ENCODE results near the gene FAIM.
A peak's percentile ranks its signal among the peaks of the same experiment; 100 is the strongest.

The FAIM gene

GRCh38 chr3:138657508-138657907 is 48.9 kb downstream of the FAIM start:
- no peak overlapping the region for H3K9ac ChIP-seq (ENCODE audit: low read length)
- no peak overlapping the region for H3K4me2 ChIP-seq (ENCODE audit: low read length, poor library complexity, severe bottlenecking)
- H3K27me3 ChIP-seq (ENCODE audit: control insufficient read depth in 1 of 2, insufficient read depth in 1 of 2, low read length in 2 of 2) = no peaks in the 10 kb centered on the region
- no peak overlapping the region for H2BK12ac ChIP-seq (ENCODE audit: low read length in 2 of 2)
- H3K9me3 ChIP-seq (ENCODE audit: control insufficient read depth, low read length) = no peaks in the 10 kb centered on the region
- DNase-seq = no peak
- H4K8ac ChIP-seq (ENCODE audit: low read length) = no peak overlapping the region
- peaks cover 15 to 57% of the 10 kb centered on the region in 2 experiments for H3K36me3 ChIP-seq (ENCODE audit: control insufficient read depth in 1 of 2, insufficient read depth in 2 of 2, low read depth in 1 of 2, low read length in 2 of 2)
- H3K4ac ChIP-seq (ENCODE audit: low read depth in 1 of 2, low read length in 2 of 2) = no peak overlapping the region
- H4K91ac ChIP-seq (ENCODE audit: low read length) = no peak overlapping the region
- H3K4me1 ChIP-seq (ENCODE audit: control insufficient read depth, insufficient read depth, low read depth, low read length) = no peaks in the 10 kb centered on the region
- H2BK120ac ChIP-seq (ENCODE audit: low read depth, low read length) = no peak overlapping the region
- 100% methylated on average over 2 of the region's 2 CpGs for WGBS
- H3K27ac ChIP-seq (ENCODE audit: low read length, poor library complexity, severe bottlenecking) = no peak overlapping the region
- H2BK15ac ChIP-seq (ENCODE audit: low read depth, poor library complexity, severe bottlenecking) = no peak overlapping the region
- no peak overlapping the region for H3K14ac ChIP-seq (ENCODE audit: low read length in 2 of 2)
- H3K23ac ChIP-seq (ENCODE audit: low read length in 2 of 2) = no peak overlapping the region
- H2AK5ac ChIP-seq (ENCODE audit: low read length, severe bottlenecking) = no peak overlapping the region
- H3K18ac ChIP-seq (ENCODE audit: low read depth in 1 of 2, low read length in 2 of 2) = no peak overlapping the region
- no peak overlapping the region for H3K4me3 ChIP-seq (ENCODE audit: insufficient read depth in 1 of 2, low read depth in 1 of 2, low read length in 2 of 2)
- peaks cover 6% of the 10 kb centered on the region for H3K79me1 ChIP-seq (replicated peaks; ENCODE audit: low read length, poor library complexity, severe bottlenecking)
- H2AFZ ChIP-seq (ENCODE audit: low read depth, low read length) = no peak overlapping the region
- H2BK5ac ChIP-seq (ENCODE audit: low read depth, low read length, poor library complexity, severe bottlenecking) = no peak overlapping the region

GRCh38 chr3:138668107-138668506 is 59.5 kb downstream of the FAIM start:
- H2BK15ac ChIP-seq (ENCODE audit: low read depth, poor library complexity, severe bottlenecking) = no peak overlapping the region
- no peaks in the 10 kb centered on the region for H3K9me3 ChIP-seq (ENCODE audit: control insufficient read depth, low read length)
- no peak overlapping the region for H3K4me2 ChIP-seq (ENCODE audit: low read length, poor library complexity, severe bottlenecking)
- 82% methylated on average over 1 of the region's 1 CpG for WGBS
- no peak overlapping the region for H2AK5ac ChIP-seq (ENCODE audit: low read length, severe bottlenecking)
- peaks cover 8 to 20% of the 10 kb centered on the region in 2 experiments for H3K36me3 ChIP-seq (ENCODE audit: control insufficient read depth in 1 of 2, insufficient read depth in 2 of 2, low read depth in 1 of 2, low read length in 2 of 2)
- no peak overlapping the region for H2AFZ ChIP-seq (ENCODE audit: low read depth, low read length)
- no peak overlapping the region for H3K4ac ChIP-seq (ENCODE audit: low read depth in 1 of 2, low read length in 2 of 2)
- no peak overlapping the region for H4K91ac ChIP-seq (ENCODE audit: low read length)
- H2BK5ac ChIP-seq (ENCODE audit: low read depth, low read length, poor library complexity, severe bottlenecking) = no peak overlapping the region
- H3K27ac ChIP-seq (ENCODE audit: low read length, poor library complexity, severe bottlenecking) = no peak overlapping the region
- no peak overlapping the region for H3K23ac ChIP-seq (ENCODE audit: low read length in 2 of 2)
- H2BK12ac ChIP-seq (ENCODE audit: low read length in 2 of 2) = no peak overlapping the region
- no peaks in the 10 kb centered on the region for H3K4me1 ChIP-seq (ENCODE audit: control insufficient read depth, insufficient read depth, low read depth, low read length)
- H3K9ac ChIP-seq (ENCODE audit: low read length) = no peak overlapping the region
- peaks cover 16% of the 10 kb centered on the region for H3K79me1 ChIP-seq (replicated peaks; ENCODE audit: low read length, poor library complexity, severe bottlenecking)
- no peaks in the 10 kb centered on the region for H3K27me3 ChIP-seq (ENCODE audit: control insufficient read depth in 1 of 2, insufficient read depth in 1 of 2, low read length in 2 of 2)
- DNase-seq = no peak
- no peak overlapping the region for H4K8ac ChIP-seq (ENCODE audit: low read length)
- H2BK120ac ChIP-seq (ENCODE audit: low read depth, low read length) = no peak overlapping the region
- no peak overlapping the region for H3K14ac ChIP-seq (ENCODE audit: low read length in 2 of 2)
- no peak overlapping the region for H3K18ac ChIP-seq (ENCODE audit: low read depth in 1 of 2, low read length in 2 of 2)
- no peak overlapping the region for H3K4me3 ChIP-seq (ENCODE audit: insufficient read depth in 1 of 2, low read depth in 1 of 2, low read length in 2 of 2)

- DNase-seq = no peak
- Histone ChIP-seq H3K27me3 (ENCODE audit: control insufficient read depth in 1 of 2, insufficient read depth in 1 of 2, low read length in 2 of 2) (no peaks in the 10 kb centered on the region), H2BK120ac (ENCODE audit: low read depth, low read length) (no peak overlapping the region), H4K8ac (ENCODE audit: low read length) (no peak overlapping the region), H3K9ac (ENCODE audit: low read length) (no peak overlapping the region), H2AK5ac (ENCODE audit: low read length, severe bottlenecking) (no peak overlapping the region), H3K4me1 (ENCODE audit: control insufficient read depth, insufficient read depth, low read depth, low read length) (no peaks in the 10 kb centered on the region), H3K36me3 (ENCODE audit: control insufficient read depth in 1 of 2, insufficient read depth in 2 of 2, low read depth in 1 of 2, low read length in 2 of 2) (peaks cover 10 to 24% of the 10 kb centered on the region in 2 experiments), H3K4ac (ENCODE audit: low read depth in 1 of 2, low read length in 2 of 2) (no peak overlapping the region), H4K91ac (ENCODE audit: low read length) (no peak overlapping the region), H3K4me2 (ENCODE audit: low read length, poor library complexity, severe bottlenecking) (no peak overlapping the region), H3K9me3 (ENCODE audit: control insufficient read depth, low read length) (peaks cover 19% of the 10 kb centered on the region), H2BK15ac (ENCODE audit: low read depth, poor library complexity, severe bottlenecking) (no peak overlapping the region), H3K18ac (ENCODE audit: low read depth in 1 of 2, low read length in 2 of 2) (no peak overlapping the region), H3K14ac (ENCODE audit: low read length in 2 of 2) (no peak overlapping the region), H3K23ac (ENCODE audit: low read length in 2 of 2) (no peak overlapping the region), H2BK5ac (ENCODE audit: low read depth, low read length, poor library complexity, severe bottlenecking) (no peak overlapping the region), H3K27ac (ENCODE audit: low read length, poor library complexity, severe bottlenecking) (no peak overlapping the region), H3K4me3 (ENCODE audit: insufficient read depth in 1 of 2, low read depth in 1 of 2, low read length in 2 of 2) (no peak overlapping the region), H2BK12ac (ENCODE audit: low read length in 2 of 2) (no peak overlapping the region), H3K79me1 (replicated peaks; ENCODE audit: low read length, poor library complexity, severe bottlenecking) (peaks cover 18% of the 10 kb centered on the region), H2AFZ (ENCODE audit: low read depth, low read length) (no peak overlapping the region)
Observed at GRCh38 chr3:138670407-138670806, 61.8 kb downstream of the FAIM start.

GRCh38 chr3:138673641-138674530 is 65.3 kb downstream of the FAIM start:
- DNase-seq = peak; percentile 96
- peaks cover 14 to 36% of the 10 kb centered on the region in 2 experiments for H3K36me3 ChIP-seq (ENCODE audit: control insufficient read depth in 1 of 2, insufficient read depth in 2 of 2, low read depth in 1 of 2, low read length in 2 of 2)
- H3K4me3 ChIP-seq (ENCODE audit: insufficient read depth in 1 of 2, low read depth in 1 of 2, low read length in 2 of 2) = peak overlapping the region in 1 of 2 experiments; percentile 28
- H2BK12ac ChIP-seq (ENCODE audit: low read length in 2 of 2) = peak overlapping the region in 1 of 2 experiments; percentile 98
- no peak overlapping the region for H2BK5ac ChIP-seq (ENCODE audit: low read depth, low read length, poor library complexity, severe bottlenecking)
- H3K18ac ChIP-seq (ENCODE audit: low read depth in 1 of 2, low read length in 2 of 2) = peak overlapping the region; percentile 29 to 84
- H4K8ac ChIP-seq (ENCODE audit: low read length) = peak overlapping the region; percentile 80
- H3K14ac ChIP-seq (ENCODE audit: low read length in 2 of 2) = no peak overlapping the region
- H3K27ac ChIP-seq (ENCODE audit: low read length, poor library complexity, severe bottlenecking) = peak overlapping the region; percentile 2
- peak overlapping the region; percentile 78 for H4K91ac ChIP-seq (ENCODE audit: low read length)
- no peak overlapping the region for H2AK5ac ChIP-seq (ENCODE audit: low read length, severe bottlenecking)
- no peak overlapping the region for H3K9ac ChIP-seq (ENCODE audit: low read length)
- no peak overlapping the region for H2BK15ac ChIP-seq (ENCODE audit: low read depth, poor library complexity, severe bottlenecking)
- H3K23ac ChIP-seq (ENCODE audit: low read length in 2 of 2) = no peak overlapping the region
- 7% methylated on average over 3 of the region's 4 CpGs for WGBS
- H2AFZ ChIP-seq (ENCODE audit: low read depth, low read length) = no peak overlapping the region
- peaks cover 2% of the 10 kb centered on the region for H3K4me1 ChIP-seq (ENCODE audit: control insufficient read depth, insufficient read depth, low read depth, low read length)
- H3K9me3 ChIP-seq (ENCODE audit: control insufficient read depth, low read length) = peaks cover 39% of the 10 kb centered on the region
- H3K4ac ChIP-seq (ENCODE audit: low read depth in 1 of 2, low read length in 2 of 2) = peak overlapping the region in 1 of 2 experiments; percentile 41
- H3K27me3 ChIP-seq (ENCODE audit: control insufficient read depth in 1 of 2, insufficient read depth in 1 of 2, low read length in 2 of 2) = no peaks in the 10 kb centered on the region
- H2BK120ac ChIP-seq (ENCODE audit: low read depth, low read length) = peak overlapping the region; percentile 37
- H3K4me2 ChIP-seq (ENCODE audit: low read length, poor library complexity, severe bottlenecking) = no peak overlapping the region
- H3K79me1 ChIP-seq (replicated peaks; ENCODE audit: low read length, poor library complexity, severe bottlenecking) = peaks cover 13% of the 10 kb centered on the region

Measured in mesenchymal stem cell (in vitro differentiated cells and primary cell).